ENCODE data around the gene CFAP299.
"Not testable (repeated sequence)": the region's sequence is repeated elsewhere in the genome, so short reads cannot be mapped to it uniquely, and the experiment has no call there.

CFAP299 gene

DNA sequence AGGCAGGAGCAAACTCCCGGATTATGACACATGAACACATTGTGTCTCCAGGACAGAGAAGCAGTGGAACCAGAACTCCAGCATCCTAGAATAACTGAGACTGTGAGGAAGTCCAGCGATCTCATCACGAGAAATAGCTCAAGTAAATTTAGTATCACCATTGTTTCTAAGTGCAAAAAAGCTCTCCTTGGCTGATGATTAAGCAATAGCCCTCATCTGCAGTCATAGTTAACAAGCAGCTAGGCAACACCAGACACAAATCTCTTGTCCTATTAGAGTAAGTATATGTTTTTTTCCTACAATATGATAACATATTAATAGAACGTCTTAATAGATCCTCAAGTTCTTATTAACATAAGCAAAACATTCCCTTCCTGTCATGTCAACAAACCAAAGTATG, 2.4 kb upstream of the CFAP299 start:
- no peak for DNase-seq

DNA sequence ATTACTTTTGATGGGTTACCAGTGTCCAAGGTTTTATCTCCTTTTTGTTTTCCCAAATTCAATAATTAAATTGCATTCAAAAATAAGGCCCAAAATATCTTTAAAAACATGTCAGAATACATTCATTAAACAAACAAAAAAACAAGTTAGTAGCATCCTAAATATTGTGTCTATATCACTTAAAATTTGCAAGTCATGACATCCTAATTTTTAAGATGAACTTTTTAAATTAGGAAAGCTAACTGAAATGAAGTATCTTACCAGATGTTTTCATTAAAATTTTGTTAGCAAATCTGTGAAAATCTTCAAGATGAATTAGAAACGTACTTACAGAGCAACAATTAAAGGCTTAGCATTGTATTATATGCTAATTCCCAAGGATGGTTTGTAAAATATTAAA, 962 bp upstream of the CFAP299 start:
- DNase-seq = no peak

DNA sequence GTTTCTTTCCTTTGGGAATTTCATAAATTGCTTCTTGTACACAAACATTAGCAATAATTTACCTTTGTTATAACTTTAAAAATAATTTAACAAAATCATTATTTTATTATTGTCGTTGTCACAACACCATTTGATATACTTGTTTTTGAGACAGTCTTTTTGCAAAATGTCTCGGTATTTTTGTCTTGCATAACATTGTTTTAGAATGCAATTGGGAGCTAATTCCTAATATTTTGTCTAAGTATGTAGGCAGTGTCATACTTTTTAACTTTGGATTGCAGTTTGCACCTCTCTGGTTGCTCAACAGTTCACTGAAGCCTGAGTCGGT, 340 bp upstream of the CFAP299 start:
- DNase-seq = no peak

DNA sequence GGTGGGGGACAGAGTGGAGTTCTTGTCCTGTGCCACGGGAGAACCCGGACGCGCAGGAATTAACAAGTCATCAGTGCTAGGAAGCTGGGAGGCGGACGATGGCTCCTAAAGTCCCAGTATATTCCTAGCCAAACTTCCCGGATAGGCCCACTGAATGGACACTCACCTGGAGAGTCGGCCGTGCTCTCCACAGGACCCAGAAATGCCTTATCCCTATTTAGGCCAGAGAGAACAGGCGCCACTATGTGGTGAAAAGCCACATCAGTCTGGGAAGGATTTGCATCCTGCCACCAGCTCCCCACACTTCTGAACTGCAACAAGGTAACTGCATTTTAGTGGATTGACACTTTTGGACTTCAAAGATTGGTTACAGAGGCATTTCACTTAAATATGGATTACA, 1.1 kb downstream of the CFAP299 start:
- DNase-seq = no peak

DNA sequence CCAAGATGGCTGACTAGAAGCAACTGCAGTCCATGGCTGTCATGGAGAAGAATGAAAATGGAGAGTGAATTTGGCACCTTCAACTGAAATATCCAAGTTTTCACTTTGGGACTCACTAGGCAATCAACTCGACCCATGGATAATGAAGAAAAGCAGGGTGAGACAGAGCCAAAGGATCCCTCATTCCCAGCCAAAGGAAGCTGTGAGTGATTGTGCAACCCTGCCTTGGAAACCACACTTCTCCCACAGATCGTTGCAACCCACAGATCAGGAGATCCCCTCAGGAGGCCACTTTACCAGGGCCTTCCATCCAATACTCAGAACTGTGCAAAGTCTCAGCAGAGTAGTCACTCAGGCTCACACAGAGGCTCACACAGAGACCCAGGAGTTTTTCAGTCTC, 4.5 kb downstream of the CFAP299 start:
- DNase-seq = no peak

DNA sequence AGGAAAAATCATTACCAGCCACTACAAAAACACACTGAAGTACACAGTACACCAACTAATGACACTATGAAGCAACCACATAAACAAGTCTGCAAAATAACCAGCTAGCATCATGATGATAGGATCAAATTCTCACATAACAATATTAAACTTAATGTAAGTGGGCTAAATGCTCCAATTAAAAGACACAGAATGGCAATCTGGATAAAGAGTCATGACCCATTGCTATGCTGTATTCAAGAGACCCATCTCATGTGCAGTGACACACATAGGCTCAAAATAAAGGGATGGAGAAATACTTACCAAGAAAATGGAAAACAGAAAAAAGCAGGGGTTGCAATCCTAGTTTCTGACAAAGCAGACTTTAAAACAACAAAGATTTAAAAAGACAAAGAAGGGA, 7.2 kb downstream of the CFAP299 start:
- DNase-seq = not testable (repeated sequence)

DNA sequence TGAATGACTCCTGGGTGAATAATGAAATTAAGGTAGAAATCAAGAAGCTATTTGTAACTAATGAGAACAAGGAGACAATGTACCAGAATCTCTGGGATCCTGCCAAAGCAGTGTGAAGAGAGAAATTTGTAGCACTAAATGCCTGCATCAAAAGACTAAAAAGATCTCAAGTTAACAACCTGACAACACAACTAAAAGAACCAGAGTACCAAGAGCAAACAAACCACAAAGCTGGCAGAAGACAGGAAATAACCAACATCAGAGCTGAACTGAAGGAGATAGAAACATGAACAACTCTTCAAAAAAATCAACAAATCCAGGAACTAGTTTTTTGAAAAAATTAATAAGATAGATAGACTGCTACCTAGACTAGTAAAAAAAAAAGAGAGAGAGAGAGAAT, 8.4 kb downstream of the CFAP299 start:
- DNase-seq = no peak

DNA sequence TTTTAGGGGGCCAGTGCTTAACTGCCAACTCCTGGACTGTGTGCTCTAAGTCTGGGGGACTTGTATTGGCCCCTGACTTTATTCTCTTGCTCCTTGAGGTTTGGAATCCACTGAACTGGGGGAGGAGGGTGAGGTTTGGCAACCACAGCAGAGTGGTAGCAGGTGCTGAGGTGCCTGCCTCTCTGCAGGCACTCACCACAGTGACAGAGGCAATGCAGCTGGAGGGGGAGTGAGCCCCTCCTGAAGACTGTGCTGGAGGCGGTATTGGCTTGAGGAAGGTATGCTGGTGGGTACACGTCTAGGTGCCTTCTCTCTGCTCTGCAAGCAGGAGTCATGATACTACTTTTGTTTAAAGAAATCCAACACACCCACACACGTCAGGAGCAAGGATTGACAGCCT, 24.6 kb downstream of the CFAP299 start:
- DNase-seq = no peak

DNA sequence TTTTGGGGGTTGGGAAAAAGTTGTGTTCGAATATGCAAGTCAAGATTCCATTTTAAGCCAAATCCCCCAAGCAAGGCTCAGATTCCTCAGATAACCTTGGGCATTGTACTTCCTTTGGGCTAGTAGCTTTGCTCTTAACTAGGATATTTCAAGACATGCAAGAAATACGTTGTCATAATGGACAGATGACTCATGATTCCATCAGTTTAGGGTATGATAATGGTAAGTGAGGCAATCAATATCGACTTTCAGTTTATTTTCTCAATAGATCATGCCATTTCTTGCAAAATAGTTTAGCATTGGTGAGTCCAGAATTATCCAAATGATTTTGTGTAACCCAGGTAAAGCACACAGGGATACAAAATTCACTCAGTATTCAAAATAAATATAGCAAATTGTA, 25.4 kb downstream of the CFAP299 start:
- DNase-seq = no peak

DNA sequence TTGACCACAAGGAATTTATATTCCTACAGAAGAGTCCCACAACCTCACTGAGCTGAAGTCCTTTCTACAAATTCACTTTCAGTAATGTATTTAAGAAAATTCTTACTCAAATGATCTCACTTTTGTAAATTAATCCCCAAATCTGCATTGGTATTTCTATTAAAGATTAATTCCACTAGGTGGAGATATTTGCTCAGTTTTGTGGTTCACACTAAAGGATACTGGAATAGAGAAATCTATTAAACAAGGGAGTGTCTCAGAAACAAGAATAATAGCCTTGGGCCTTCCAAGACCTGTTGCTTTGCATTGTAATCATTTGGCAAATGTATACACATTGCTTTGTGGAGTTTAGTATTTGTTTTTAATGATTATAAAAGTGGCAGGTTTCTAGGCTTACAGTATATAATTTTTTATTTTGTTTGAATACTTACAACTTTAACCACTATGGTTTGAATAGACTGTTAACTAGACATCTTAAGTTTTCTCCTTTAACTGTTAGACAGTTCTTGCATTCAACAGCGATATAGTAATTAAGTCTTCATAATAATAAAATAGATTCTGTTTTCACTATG, 25.9 kb downstream of the CFAP299 start:
- no peak for DNase-seq

DNA sequence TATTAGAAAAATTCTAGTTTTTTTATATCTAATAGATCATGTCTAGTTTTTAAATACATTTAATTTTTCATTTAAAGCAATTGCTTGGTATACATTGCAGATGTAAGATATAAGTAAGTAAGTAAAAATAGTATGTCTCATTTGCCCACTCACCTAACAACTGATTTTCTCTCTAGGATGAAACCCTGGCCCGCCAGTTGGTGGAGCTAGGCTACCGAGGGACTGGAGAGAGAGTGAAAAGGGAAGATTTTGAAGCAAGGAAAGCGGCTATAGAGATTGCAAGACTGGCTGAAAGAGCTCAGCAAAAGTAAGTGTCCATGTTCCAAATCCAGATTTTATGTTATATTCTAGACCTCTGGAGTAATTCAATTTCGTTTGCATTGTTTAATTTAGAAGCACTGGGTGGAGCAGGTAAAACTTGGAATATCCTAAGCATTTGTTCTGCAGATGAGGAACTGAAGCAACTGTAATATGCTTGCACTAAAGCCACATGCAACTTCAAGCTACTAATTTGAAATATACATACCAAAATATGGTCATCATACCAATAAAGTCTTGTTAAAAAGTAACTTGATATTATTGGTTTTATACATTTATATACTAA, 27.1 kb downstream of the CFAP299 start:
- peak in 4 of 5 donors; percentile 14 to 24 (median 20) for DNase-seq

DNA sequence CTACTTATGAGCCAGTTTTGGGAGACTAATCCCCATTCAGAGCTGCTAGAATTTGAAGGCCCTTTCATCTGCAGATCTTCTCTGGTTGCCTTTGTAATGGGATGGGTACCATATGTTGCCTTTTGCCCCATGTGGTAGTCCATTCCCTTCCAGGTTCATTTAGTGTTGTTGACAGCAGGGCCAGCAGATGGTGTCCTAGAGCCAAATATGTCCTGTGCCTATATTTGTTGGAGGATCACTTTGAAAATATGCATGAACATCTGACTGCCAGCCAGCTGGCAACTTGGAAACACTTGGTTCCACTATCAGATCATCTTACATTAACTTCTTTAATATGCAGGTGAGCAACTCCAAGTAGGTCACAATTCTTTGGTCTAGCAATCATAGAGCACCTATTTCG, 30.4 kb downstream of the CFAP299 start:
- DNase-seq = peak in 4 of 5 donors; percentile 26 to 54 (median 30)

DNA sequence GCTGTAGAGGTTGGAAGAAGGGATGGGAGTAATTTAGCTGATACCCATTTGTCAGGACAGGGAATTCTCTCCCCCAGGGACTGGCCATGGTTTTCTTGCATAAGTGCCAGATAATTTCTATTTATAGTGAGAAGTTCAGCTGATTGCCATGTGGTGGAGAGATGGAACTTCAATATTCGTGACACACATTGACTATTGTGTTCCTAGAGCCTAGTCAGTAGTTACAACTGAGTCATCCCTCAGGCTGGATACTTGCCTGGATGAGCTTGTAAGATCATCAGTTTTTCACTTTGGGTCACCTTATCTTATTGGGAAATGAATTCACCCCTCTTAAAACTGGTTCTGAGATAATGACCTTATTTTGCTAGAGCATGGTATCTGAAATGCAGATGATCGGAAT, 32.2 kb downstream of the CFAP299 start:
- DNase-seq = no peak

DNA sequence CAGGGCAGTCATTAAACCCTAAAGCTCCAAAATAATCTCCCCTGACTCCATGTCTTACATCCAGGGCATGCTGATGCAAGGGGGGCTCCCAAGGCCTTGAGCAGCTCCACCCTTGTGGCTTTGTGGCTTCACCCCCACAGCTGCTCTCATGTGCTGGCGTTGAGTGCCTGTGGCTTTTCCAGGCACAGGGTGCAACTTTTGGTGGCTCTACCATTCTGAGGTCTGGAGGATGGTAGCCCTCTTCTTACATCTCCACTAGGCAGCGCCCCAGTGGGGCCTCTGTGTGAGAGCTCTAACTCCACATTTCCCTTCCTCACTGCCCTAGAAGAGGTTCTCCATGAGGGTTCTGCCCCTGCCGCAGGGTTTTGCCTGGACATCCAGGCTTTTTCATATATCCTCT, 35.1 kb downstream of the CFAP299 start:
- DNase-seq = no peak

DNA sequence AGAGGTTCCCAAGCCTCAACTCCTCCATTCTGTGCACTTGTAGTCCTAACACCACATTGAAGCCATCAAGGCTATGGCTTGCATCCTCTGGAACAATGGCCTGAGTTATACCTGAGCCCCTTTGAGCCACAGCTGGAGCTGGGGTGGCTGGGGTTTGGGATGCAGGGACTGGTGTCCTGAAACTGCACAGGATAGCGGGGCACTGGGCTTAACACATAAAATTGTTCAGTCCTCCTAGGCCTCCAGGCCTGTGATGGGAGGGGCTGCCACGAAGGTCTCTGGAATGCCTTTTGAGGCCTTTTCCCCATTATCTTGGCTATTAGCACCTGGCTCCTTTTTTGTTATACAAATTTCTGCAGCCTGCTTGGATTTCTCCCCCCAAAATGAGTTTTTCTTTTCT, 35.5 kb downstream of the CFAP299 start:
- no peak for DNase-seq

DNA sequence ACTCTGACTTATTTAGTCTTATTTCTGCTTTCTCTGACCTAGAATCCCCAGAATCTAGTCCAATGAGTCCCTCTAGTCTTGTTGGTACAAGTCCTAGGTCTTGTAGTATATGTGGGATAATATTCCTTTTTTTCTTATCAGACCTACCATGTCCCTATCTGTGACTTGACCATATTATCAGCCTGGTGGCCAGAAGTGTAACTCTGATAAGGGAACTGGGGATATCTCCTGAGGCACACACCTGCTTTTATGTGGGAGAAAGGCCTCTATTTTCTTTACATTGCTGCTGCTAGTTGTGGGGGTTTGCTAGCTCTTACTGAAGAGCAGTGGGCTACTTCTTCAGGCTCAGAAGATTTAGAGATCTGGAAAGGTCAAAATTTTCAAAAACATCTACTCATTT, 38.6 kb downstream of the CFAP299 start:
- DNase-seq = no peak

DNA sequence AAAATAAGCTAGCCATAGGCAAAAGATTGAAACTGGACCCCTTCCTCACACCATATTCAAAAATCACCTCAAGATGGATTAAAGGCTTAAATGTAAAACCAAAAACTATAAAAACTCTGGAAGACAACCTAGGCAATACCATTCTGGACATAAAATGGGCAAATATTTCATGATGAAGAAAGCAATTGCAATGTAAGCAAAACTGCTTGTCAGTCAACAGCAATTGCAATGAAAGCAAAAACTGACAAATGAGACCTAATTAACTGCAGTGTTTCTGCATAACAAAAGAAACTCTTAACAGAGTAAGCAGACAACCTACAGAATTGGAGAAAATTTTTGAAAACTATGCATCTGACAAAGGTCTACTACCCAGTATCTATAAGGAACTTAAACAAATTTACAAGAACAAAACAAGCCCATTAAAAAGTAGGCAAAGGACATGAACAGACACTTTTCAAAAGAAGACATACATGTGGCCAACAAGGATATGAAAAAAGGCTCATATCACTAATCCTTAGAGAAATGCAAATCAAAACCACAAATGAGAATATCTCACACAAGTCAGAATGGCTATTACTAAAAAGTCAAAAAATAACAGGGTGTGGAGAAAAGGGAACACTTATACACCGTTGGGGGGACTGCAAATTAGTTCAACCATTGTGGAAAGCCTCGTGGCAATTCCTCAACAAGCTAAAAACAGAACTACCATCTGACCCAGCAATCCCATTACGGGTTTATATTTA, 46.7 kb downstream of the CFAP299 start:
- DNase-seq = no peak

DNA sequence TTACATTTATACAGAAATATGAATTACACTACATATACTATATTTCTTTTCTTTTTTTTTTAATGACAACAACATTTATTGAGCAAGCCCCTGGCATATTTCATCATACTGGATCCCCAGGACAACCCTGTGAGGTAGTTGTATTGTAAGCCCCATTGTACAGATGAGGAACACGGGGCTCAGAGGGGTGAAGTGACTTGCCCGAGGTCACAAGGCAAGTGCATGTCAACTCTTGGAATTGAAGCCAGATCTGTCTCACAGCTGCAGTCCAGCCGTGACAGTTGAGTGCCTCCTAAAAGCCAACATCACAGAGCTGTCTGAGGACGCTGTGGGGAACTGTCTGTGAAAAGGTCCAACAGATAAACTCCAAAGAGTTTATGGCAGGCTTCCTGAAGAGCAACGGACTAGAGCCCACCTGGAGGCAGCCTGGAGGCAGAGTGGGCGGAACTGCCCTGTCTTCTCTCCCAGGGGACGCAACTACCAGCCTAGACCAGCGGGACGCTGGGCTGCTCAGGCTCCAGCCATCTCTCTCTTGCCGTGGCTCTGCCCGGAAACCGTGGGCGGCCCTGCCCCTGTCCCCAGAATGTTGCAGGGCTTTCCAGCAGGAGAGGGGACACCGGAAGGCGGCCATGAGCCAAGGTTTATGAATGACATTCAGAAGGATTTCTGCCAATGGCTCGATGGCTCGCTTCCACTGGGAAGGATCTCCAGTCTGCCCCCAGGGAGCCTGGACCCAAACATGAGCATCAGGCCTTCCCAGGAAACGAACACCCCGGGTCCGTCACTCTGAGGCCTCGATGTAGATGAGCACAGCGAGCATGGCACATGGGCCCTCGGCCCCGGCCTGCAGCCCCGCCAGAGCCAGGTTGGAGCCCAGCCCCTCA, 50.1 kb downstream of the CFAP299 start:
- DNase-seq = no peak

DNA sequence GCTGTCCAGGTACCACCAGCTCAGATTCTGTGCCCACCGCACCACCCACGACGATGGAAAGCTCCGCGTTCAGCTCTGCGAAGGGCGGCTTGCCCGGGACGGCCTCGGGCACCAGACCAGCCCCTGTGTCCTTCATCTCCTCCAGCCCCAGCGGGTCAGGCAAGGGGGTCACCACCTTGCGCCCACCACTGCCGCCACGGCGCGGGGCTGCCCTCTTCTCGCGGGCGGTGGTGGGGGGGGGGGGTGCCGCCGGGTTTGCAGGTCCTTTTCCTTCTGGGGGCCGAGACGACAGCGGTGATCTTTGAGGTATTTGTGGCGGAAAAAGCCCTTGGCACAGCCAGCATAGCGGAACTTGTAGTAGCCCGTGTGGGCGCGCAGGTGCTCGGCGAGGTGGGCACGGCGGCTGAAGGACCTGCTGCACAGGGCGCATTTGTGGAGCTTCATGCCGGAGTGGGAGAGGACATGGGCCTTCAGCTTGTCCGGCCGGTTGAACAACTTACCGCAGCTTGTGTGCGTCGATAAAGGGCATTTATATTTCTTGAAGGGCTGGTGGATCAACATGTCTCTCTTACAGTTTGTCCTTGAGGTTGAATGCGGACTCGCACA, 50.9 kb downstream of the CFAP299 start:
- no peak for DNase-seq

DNA sequence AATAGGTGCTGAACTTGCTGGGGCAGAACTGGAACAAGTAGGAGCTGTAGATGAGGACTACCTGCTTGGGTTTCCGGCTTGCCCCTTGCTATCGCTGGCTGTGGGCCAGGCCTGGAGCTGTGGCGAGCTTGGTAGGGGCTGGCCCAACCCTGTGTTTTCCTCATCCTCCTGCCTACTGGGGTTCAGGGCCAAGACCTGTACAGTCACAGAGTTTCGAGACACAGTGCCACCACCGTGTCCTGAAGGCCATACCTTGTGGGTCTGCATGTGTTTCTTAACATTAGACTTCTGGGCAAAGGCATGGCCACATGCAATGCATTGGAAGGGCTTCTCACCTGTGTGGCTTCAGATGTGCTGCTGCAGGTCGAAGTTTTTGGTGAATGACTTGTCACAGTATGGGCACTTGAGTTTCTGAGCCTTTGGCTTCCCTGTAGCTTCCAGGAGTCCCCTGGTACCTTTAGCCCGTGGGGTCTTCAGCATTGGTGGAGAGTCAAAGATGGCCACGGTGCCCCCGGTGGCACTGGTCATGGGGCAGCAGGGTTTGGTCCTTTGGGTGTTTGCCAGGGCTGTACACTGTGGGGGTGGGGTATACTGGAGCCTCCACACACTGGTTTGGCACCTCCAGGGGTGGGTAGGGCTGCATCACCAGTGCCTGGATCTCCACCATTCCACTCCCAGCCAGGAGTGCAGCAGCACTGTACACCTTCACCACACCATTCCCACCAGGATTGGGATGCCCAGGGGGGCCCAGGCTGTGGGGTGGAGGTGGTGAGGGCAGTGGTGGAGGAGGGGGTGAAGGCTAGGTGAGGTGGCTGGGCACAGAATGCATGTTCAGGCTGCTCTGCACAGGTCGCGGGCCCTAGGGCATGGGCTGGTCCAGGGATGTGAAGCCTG, 52.1 kb downstream of the CFAP299 start:
- DNase-seq = no peak

DNA sequence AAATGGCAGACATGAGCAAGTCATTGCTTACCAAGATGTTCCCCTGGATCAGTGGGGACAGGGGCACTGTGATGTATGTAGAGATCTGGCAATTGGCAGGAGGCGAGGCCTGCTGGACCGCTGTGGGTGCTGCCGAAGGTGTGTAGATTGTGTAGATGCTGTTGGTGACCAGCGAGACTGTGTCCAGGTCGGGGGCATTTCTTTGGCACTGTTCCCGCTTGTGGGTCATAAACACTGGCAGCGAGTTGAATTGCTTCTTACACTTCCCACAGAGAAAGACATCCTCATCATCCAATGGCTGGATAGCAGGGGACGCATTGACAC, 52.7 kb downstream of the CFAP299 start:
- no peak for DNase-seq

DNA sequence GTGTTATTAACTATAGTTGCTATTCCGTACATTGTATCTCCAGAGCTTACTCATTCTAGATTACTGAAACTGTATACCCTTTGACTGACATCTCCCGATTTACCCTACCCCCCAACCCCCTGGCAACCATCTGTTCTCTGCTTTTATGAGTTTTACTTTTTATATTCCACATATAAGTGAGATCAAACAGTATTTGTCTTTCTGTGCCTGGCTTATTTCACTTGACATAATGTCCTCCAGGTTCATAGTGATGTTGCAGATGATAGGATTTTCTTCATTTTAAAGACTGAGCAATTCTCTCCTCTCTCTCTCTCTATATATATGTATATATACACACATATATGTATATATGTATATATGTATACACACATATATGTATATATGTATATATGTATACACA, 54.6 kb downstream of the CFAP299 start:
- no peak for DNase-seq

Measured in T-helper 1 cell (primary cell).